GM12892 (cell line): ENCODE measurements around the gene H2AZ1.

Experiments
- POLR2A ChIP-seq: IDR thresholded peaks from 2 replicates; pipeline ENCODE4 v1.6.1; 2011; ENCODE audit warnings: low read depth, low read length, control low read depth
- TAF1 ChIP-seq: IDR thresholded peaks from 2 replicates; pipeline ENCODE4 v1.6.1; 2011; ENCODE audit warnings: low read depth, mild to moderate bottlenecking, control low read depth, low read length, borderline replicate concordance

- TF ChIP-seq POLR2A: no peak
- TF ChIP-seq TAF1: no peak
These were observed 10.6 kb upstream of the H2AZ1 start for GRCh38 chr4:99960648-99961047.
